ENCODE measurements around the gene PCDHGB5.

GRCh38 chr5:141434006-141434405 is 36.3 kb downstream of the PCDHGB5 start:
- TF ChIP-seq YY1 (IDR thresholded peaks at IDR 0.05; ENCODE audit: insufficient read depth, insufficient read length) (no peak), SUZ12 (IDR thresholded peaks at IDR 0.05; ENCODE audit: extremely low read depth, insufficient read depth, insufficient read length) (no peak), ZNF274 (IDR thresholded peaks at IDR 0.05; ENCODE audit: low read depth, low read length) (no peak)
